Activated CD8-positive, alpha-beta memory T cell treated with anti-CD3 and anti-CD28 coated beads for 36 hours (primary cell): Measurements from ENCODE around the gene HDGFL2. TPM values are rescaled to one million over a fixed set of nuclear protein-coding genes. Genes with fewer than 3 reads are reported as not detected.

Experiments used
- total RNA-seq, 2 experiments: library from RNA; stranded (reverse); gene quantifications; one replicate each; pipeline ENCODE4 v1.2.3, GENCODE V29; 2021

Gene HDGFL2
- total RNA-seq, 2 experiments from 2014 or later: 45.8 to 47.0 TPM

Other genes starting within 250 kb of the HDGFL2 start
- 1 to 10 TPM; 8.4 to 9.7 TPM for gene EBI3, start 242.8 kb upstream of the HDGFL2 start, total RNA-seq
- 10 to 100 TPM; 29.7 to 35.1 TPM for gene YJU2, start 225.2 kb upstream of the HDGFL2 start, total RNA-seq
- not detected for gene SHD, start 193.0 kb upstream of the HDGFL2 start, total RNA-seq
- 1 to 10 TPM; 7.6 to 7.7 TPM for gene TMIGD2, start 169.9 kb upstream of the HDGFL2 start, total RNA-seq
- gene FSD1, start 167.7 kb upstream of the HDGFL2 start, total RNA-seq: 10 to 100 TPM; 16.3 to 19.9 TPM
- 1 to 10 TPM; 6.2 to 7.5 TPM for gene STAP2, start 133.5 kb upstream of the HDGFL2 start, total RNA-seq
- gene MPND, start 128.7 kb upstream of the HDGFL2 start, total RNA-seq: 10 to 100 TPM; 18.0 to 20.1 TPM
- 10 to 100 TPM; 37.1 to 41.5 TPM for gene SH3GL1, start 71.8 kb upstream of the HDGFL2 start, total RNA-seq
- gene CHAF1A, start 69.7 kb upstream of the HDGFL2 start, total RNA-seq: 10 to 100 TPM; 81.1 to 89.0 TPM
- 10 to 100 TPM; 52.3 to 52.9 TPM for gene UBXN6, start 14.5 kb upstream of the HDGFL2 start, total RNA-seq
- not detected for gene PLIN4, start 46.2 kb downstream of the HDGFL2 start, total RNA-seq
- gene PLIN5, start 62.9 kb downstream of the HDGFL2 start, total RNA-seq: not detected
- gene LRG1, start 67.7 kb downstream of the HDGFL2 start, total RNA-seq: under 1 TPM in 1 of 2 experiments, not detected in 1; 0.21 TPM
- not detected for gene SEMA6B, start 87.4 kb downstream of the HDGFL2 start, total RNA-seq
- 10 to 100 TPM in 1 of 2 experiments, 1 to 10 TPM in 1; 9.4 to 10.0 TPM for gene TNFAIP8L1, start 167.2 kb downstream of the HDGFL2 start, total RNA-seq
- gene MYDGF, start 198.0 kb downstream of the HDGFL2 start, total RNA-seq: 10 to 100 TPM; 85.8 to 87.6 TPM